GM21381 (cell line): ENCODE results near the gene C2orf66.

Source experiments
- ATAC-seq: cut with Tn5 transposase; IDR thresholded peaks from one replicate; pipeline ENCODE4 v1.9.1; 2021; ENCODE audit warnings: mild to moderate bottlenecking, moderate library complexity; ENCODE audit not compliant: unreplicated experiment

C2orf66 gene

GRCh38 chr2:196809260-196809659, at the start of gene C2orf66:
TSS of gene C2orf66 (minus strand) at chr2:196809355. CDS start at chr2:196809336, 19 bp downstream.
- no peak for ATAC-seq

DNA sequence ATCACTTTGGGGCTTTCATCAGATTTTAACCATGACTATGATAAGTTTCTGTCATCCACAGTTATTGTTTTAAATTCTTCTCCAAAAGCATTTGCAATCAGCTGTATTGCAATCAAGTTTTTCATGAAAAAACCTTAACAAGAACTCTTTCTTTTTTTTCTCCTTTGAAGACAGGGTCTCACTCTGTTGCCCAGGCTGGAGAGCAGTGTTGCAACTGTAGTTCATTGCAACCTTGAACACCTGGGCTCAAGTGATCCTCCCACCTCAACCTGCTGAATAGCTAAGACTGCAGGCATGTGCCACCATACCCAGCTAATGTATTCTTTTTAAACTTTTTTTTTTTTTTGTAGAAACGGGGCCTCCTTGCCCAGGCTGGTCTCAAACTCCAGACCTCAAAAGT, 45.5 kb upstream of the C2orf66 start:
- ATAC-seq, result no peak

GRCh38 chr2:196853301-196854087, 44.3 kb upstream of the C2orf66 start:
- ATAC-seq, result no peak

DNA sequence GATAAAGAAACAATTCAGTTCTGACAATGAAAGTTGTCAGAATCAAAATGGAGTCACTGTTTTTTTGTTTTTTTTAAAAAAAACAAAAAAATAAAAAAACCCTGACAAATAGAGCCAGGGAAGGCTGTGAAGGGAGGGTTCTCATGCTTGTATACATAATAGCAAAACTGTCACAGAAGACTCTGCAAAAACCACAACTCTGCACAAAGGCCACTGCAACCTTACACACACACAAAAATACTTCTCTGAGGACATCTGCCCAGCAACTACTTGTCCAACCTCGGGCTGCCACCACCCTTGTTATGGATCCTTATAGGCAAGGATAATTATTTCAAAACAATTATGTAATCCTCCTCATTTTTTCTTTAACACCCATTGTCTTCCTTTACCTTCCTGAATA, 41.9 kb upstream of the C2orf66 start:
- ATAC-seq, result no peak

DNA sequence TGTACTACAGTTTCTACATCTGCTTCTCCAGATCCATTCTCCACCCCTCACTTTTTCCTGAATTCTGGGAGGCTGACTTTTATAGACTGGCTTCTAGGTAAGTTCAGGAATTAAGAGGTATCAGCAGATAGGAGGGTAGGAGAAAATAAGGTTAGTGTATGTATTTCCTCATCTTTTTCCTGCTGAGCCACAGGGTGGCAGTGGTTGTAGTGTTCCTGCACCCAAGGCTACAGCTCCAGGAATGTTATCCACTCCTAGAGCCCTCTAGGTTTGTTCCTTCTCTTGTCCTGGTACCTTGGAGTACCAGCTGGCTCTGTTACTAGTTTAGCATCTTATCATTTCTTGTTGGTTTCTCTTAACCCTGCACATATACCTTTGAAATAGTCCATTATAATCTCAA, 40.7 kb upstream of the C2orf66 start:
- no peak for ATAC-seq

DNA sequence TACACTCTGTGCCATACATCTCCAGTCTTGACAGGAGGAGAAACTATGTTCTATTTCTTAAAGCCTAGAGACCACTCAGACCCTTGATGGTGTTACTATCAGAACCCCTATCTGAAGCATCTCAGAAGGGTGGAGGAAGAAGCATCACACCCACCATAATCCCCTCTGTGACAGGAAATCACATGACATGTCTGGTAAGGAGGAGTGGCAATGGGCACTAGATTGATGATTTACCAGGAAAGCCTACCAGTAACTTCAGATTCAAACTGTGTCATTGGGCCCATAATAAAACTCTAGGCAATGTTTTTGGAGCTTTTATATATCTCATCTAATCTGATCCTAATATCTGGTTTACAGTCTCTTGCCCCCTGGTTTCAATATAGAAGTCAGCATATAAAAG, 37.1 kb upstream of the C2orf66 start:
- no peak for ATAC-seq

- no peak for ATAC-seq
These were observed 36.2 kb upstream of the C2orf66 start for GRCh38 chr2:196845371-196845770.

DNA sequence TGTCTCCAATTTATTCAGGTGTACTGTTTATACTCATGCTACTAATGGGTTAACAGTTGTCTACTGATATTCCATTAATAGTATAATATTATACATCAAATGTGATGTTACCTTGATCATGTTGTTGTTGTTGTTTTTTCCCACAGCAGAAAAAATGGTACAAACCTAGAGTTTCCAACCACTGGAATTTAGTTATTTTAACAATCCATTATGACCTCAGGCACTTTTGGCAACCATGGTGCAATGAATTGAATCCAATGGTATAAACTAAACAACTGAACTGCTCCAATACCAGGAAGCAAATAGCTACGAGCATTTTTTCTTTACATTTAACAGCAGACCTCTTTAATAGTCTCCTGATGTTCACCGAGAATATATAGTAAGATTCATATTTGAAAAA, 31.0 kb upstream of the C2orf66 start:
- no peak for ATAC-seq

- no peak for ATAC-seq
These were observed 30.4 kb upstream of the C2orf66 start for GRCh38 chr2:196839574-196839973.

- no peak for ATAC-seq
These were observed 27.3 kb upstream of the C2orf66 start for GRCh38 chr2:196836440-196836839.

DNA sequence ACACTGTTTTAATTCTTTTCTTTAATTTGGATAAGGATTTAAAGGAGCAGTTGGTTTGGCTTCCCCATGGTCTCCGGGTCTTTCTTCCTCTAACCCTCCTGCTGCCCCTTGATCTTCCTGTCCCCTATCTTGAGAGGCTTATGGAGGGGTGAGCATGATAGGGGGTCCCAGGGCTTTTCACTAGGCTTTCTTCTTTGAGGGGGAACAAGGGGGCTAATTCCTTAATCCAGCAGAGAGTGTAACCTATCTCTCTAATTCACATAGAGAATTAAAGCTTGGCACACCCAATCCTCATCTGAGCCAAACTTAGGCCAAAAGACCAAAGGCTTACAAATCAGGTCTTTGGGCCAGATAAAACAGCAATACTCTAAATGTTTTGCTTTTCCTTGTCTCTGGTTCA, 21.5 kb upstream of the C2orf66 start:
- ATAC-seq, result no peak

DNA sequence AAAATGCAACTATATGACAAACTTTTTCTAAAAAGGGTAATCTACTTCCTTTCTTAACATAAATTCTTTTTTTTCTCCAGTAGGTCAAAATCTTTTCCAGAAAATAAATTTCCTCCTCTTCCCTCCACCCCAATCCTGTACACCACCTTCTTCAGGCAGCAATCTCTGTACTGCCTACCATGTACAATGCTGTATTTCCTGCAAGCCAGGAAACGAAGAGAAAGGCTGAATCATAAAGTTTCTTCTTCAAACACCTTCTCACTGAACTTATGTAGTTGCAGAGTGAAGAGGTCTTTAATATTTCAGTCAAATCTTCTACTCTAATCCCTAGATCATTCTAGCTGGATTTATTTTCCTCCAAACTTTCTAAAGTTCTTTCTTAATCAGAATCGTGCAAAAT, 18.2 kb upstream of the C2orf66 start:
- no peak for ATAC-seq

- ATAC-seq, result no peak
These were observed 14.8 kb upstream of the C2orf66 start for GRCh38 chr2:196823750-196824522.

DNA sequence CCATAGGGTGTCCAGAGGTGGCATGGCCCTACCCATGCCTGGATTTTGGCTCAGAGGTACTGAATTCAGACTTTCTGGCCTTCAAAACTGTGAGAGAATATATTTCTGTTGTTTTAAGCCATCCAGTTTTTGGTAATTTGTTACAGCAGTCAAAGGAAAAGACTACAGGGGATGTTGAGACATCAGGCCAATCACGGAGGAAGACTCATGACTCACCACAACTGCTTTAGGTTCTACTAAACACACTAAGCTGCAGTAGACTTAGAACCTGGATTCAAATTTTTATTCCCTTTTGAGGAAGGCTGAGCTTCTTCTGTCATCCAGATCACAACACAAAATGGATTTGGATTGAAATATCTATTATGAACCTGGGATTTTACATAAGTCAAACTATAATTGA, 12.0 kb upstream of the C2orf66 start:
- no peak for ATAC-seq

DNA sequence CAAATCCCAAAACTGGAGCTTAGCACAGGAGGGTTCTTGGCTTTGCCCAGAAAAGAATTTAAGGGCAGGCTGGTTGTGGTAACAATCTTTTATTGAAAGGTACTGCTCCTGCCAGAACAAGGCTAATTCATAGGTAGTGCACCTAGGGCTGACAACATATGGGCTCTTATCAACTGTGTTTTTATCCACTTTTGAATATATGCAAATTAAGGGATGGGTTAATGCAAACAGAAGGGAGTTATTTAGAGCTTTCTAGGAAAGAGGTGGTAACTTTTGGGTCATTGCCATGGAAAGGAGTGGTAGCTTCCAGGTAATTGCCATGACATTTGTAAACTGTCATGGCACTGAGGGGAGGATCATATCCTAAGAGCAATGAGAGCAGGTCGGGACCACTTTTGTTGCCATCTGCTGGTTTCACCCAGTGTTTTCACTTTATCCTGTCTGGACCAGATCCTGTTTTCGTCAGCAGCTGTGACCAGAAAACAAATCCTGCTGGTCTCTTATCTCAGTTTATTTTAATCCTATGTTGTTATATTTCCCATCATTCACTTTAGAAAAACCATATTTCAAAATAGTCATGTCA, 981 bp downstream of the C2orf66 start:
- ATAC-seq, result no peak

DNA sequence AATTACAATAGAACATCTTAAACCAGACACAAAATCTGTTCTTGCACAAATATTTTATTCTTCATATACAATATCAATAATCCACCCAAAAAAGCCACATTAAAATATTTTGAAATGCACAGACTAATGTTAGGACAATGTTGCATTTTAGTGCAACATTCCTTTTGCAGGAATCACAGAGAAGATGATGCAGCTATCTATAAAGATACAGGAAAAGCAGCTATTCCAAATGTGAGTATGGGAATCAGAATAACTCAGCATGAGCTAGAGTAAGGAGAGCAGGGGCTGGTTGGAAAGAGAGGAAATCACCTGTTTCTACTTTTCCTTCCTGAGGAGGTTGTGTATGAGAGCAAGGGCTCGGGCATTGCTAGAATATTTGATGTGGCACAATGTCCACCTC, 4.8 kb downstream of the C2orf66 start:
- no peak for ATAC-seq

DNA sequence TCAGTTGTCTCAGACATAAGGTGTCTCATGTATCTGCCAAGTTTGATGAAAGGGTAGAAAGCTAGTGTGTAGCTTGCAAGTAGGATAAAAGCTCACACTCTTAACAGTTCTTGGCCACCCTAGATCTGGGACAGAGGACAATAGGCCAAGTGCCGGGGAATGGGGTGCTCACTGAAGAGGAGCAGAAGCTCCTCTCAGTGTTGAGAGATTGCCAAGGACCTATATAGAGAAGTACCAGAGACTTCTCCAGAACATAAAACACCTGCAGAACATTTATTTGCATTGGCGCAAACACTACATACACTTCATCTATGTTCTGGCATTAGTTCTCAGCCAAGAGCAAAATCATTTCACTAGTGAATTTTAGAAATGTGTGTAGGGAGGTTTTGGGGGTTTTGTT, 6.8 kb downstream of the C2orf66 start:
- no peak for ATAC-seq

DNA sequence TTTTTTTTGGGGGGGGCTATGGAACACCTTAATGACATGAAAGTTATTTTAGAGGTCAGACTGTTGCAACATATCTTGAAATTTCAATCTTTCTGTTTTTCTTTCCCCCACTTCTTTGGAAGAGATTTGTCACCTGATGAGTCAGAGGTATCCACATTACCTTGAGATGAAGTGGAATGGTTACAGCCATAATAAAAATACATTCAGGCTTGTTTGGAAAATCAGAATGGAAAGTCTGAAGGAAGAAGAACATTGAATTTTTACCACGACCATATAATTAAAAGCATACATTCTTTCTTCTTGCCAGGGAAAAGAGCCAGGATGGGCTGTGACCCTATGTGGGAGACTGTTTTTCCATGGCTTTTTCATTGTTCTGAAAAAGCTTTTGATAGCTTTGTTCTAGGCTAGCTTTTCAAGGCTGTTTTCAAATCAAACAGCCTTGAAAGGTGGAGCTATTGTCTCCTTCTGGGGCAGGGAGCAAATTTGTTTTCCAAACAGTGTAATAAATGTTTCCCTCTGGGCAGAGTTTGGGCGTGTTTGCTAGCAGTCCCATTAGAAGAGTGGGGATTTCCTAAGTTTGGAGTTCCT, 7.4 kb downstream of the C2orf66 start:
- no peak for ATAC-seq

GRCh38 chr2:196798980-196799379, 10.2 kb downstream of the C2orf66 start:
- peak; percentile 1 for ATAC-seq

DNA sequence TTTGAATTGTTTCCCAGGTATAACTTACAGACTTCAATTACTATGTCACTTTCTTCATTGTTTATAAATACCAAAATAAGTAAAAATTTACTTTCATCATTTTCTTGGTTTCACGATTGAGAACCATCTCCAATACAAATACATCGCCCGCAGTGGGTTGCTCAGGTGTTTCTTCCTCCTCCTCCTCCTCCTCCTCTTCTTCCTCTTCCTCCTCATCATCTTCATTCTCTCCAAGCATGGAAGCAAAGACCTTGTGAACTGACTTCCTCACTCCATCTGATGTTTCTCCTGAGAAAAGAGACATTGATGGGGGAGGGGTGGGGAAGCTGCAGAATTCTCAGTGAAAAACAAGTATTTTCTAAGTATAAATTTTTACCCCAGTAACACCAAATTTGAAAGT, 16.3 kb downstream of the C2orf66 start:
- ATAC-seq, result no peak

- peak; percentile 64 for ATAC-seq
These were observed 25.6 kb downstream of the C2orf66 start for GRCh38 chr2:196783431-196784094.
